K562 (cell line): Measurements from ENCODE around the gene TMEM187. TPM values are rescaled to one million over a fixed set of nuclear protein-coding genes. Genes with fewer than 3 reads are reported as not detected.

ENCODE experiments used
- ARHGAP35 ChIP-seq: fragments of 450-650 bp; IDR thresholded peaks from 2 replicates; pipeline ENCODE4 v1.6.1; 2018; ENCODE audit not compliant: partially characterized antibody
- PBX2 ChIP-seq, 2 experiments: IDR thresholded peaks in 1 of 2; conservative IDR thresholded peaks in 1 of 2; 2 replicates each; pipeline ENCODE4 v1.6.1; 2016; ENCODE audit warnings: low read depth in 2 of 2, mild to moderate bottlenecking in 1 of 2, missing compliant biosample characterization in 1 of 2, missing genetic modification characterization in 1 of 2, moderate library complexity in 1 of 2
- polyA plus RNA-seq, 8 experiments: library from polyadenylated mRNA; depleted of rRNA in 4 of 8; stranded (reverse) in 5 of 8; unstranded in 3 of 8; fragments of >200 nt; fragmentation: Nextera tagmentation in 2 of 8; fragmentation: Illumina TruSeq in 1 of 8; extraction: Ambion mirVana in 2 of 8; extraction: Trizol in 1 of 8; gene quantifications; 2 replicates each; pipeline versions ENCODE4 v1.2.1 to v1.2.3, GENCODE V29; 2011 to 2014; ENCODE audit warnings: inconsistent platforms in 1 of 8, missing spikeins in 1 of 8
- total RNA-seq, 7 experiments: library from RNA; depleted of rRNA in 6 of 7; stranded (reverse); fragments of >200 nt in 6 of 7; fragmentation: Illumina TruSeq in 2 of 7; extraction: Trizol in 2 of 7; gene quantifications; 2 replicates each; pipeline versions ENCODE4 v1.2.1 to v1.2.3, GENCODE V29; 2011 to 2021; ENCODE audit warnings: low replicate concordance in 1 of 7
- TF ChIP-seq, protein P1 (sequence below): sonication (generic); formaldehyde crosslinking; IDR thresholded peaks from 2 replicates; pipeline ENCODE4 v1.8.0; 2023; ENCODE audit warnings: mild to moderate bottlenecking, missing genetic modification reagents

TMEM187 gene
- total and polyA plus RNA-seq, 9 of the 15 experiments (the other 6 are each of a cell fraction or from before 2014, with no cell fraction given), result 0.13 to 6.4 (median 1.6) TPM

DNA sequence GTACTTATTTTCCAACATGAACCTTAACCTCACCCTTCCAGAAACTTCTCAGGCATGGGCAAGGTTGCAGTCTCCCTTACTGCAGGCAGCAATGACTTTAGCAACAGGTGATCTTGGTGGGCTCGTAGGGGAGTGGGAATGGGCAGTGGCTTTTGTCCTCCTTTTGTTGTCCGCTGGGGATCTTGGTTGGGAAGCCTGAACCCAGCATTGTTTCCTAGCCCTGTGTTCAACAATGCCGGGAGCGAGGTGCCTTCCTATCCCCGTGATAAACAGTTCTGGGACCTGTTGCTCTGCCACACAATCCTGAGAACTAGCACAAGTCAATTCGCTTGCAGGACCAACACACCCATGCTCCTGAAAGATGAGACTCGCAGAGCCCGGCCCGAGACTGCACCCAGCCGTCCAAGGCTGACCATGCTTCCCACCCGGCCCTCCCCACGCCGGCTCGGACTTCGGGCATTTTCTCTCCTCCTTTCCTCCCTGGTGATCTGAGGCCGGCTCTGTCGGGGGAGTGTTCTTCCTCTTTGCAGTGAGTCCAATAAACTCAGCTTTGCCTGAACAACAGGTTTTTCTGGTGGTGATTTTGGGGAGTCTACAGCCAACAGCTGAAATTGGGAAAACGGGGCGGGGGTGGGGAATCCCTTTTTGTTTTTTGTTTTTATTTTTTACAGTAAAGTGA is 26.9 kb downstream of the TMEM187 start (continued):
- TF ChIP-seq PBX2 (CRISPR knock-in tag; IDR thresholded peaks at IDR 0.05; ENCODE audit: low read depth) (no peak), PBX2 (tag; conservative IDR thresholded peaks at IDR 0.05; ENCODE audit: low read depth) (no peak), ARHGAP35 (no peak)
- TF ChIP-seq, protein P1, sequence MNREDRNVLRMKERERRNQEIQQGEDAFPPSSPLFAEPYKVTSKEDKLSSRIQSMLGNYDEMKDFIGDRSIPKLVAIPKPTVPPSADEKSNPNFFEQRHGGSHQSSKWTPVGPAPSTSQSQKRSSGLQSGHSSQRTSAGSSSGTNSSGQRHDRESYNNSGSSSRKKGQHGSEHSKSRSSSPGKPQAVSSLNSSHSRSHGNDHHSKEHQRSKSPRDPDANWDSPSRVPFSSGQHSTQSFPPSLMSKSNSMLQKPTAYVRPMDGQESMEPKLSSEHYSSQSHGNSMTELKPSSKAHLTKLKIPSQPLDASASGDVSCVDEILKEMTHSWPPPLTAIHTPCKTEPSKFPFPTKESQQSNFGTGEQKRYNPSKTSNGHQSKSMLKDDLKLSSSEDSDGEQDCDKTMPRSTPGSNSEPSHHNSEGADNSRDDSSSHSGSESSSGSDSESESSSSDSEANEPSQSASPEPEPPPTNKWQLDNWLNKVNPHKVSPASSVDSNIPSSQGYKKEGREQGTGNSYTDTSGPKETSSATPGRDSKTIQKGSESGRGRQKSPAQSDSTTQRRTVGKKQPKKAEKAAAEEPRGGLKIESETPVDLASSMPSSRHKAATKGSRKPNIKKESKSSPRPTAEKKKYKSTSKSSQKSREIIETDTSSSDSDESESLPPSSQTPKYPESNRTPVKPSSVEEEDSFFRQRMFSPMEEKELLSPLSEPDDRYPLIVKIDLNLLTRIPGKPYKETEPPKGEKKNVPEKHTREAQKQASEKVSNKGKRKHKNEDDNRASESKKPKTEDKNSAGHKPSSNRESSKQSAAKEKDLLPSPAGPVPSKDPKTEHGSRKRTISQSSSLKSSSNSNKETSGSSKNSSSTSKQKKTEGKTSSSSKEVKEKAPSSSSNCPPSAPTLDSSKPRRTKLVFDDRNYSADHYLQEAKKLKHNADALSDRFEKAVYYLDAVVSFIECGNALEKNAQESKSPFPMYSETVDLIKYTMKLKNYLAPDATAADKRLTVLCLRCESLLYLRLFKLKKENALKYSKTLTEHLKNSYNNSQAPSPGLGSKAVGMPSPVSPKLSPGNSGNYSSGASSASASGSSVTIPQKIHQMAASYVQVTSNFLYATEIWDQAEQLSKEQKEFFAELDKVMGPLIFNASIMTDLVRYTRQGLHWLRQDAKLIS (CRISPR knock-in tag), result no peak
